ENCODE data around the gene ZNF296. TPM values are rescaled to one million over a fixed set of nuclear protein-coding genes. Genes with fewer than 3 reads are reported as not detected.

The ZNF296 gene
- total and polyA plus RNA-seq, 2 of the 13 experiments (the other 11 are each of a cell fraction or from before 2014, with no cell fraction given): 0.26 to 0.62 TPM

- TF ChIP-seq, protein P1, sequence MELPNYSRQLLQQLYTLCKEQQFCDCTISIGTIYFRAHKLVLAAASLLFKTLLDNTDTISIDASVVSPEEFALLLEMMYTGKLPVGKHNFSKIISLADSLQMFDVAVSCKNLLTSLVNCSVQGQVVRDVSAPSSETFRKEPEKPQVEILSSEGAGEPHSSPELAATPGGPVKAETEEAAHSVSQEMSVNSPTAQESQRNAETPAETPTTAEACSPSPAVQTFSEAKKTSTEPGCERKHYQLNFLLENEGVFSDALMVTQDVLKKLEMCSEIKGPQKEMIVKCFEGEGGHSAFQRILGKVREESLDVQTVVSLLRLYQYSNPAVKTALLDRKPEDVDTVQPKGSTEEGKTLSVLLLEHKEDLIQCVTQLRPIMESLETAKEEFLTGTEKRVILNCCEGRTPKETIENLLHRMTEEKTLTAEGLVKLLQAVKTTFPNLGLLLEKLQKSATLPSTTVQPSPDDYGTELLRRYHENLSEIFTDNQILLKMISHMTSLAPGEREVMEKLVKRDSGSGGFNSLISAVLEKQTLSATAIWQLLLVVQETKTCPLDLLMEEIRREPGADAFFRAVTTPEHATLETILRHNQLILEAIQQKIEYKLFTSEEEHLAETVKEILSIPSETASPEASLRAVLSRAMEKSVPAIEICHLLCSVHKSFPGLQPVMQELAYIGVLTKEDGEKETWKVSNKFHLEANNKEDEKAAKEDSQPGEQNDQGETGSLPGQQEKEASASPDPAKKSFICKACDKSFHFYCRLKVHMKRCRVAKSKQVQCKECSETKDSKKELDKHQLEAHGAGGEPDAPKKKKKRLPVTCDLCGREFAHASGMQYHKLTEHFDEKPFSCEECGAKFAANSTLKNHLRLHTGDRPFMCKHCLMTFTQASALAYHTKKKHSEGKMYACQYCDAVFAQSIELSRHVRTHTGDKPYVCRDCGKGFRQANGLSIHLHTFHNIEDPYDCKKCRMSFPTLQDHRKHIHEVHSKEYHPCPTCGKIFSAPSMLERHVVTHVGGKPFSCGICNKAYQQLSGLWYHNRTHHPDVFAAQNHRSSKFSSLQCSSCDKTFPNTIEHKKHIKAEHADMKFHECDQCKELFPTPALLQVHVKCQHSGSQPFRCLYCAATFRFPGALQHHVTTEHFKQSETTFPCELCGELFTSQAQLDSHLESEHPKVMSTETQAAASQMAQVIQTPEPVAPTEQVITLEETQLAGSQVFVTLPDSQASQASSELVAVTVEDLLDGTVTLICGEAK (IDR thresholded peaks at IDR 0.05): no peak
- TF ChIP-seq, protein P1 (CRISPR knock-in tag; IDR thresholded peaks at IDR 0.05): peak; percentile 62; the same call in 1 of the 2 replicates
- TF ChIP-seq CREB1 (IDR thresholded peaks at IDR 0.05) (peak; percentile 18; the same call in 1 of the 2 replicates), CREB1 (CRISPR knock-in tag; IDR thresholded peaks at IDR 0.05) (no peak), TEAD3 (CRISPR knock-in tag; optimal IDR thresholded peaks at IDR 0.05; ENCODE audit: borderline replicate concordance) (peak; percentile 10), DPF2 (CRISPR knock-in tag; IDR thresholded peaks at IDR 0.05; ENCODE audit: borderline replicate concordance, low read depth) (no peak), TBX2 (CRISPR knock-in tag; IDR thresholded peaks at IDR 0.05; ENCODE audit: borderline replicate concordance) (0 out of 2 replicates have a peak, but pooled peaks have one; percentile 75), ZNF275 (CRISPR knock-in tag; IDR thresholded peaks at IDR 0.05; ENCODE audit: borderline replicate concordance) (0 out of 2 replicates have a peak, but pooled peaks have one; percentile 9), ZNF607 (CRISPR knock-in tag; IDR thresholded peaks at IDR 0.05; ENCODE audit: borderline replicate concordance) (no peak), ARHGAP35 (CRISPR knock-in tag; IDR thresholded peaks at IDR 0.05; ENCODE audit: borderline replicate concordance) (no peak), RNF2 (conservative IDR thresholded peaks at IDR 0.05; ENCODE audit: low read depth) (peak; percentile 58; the same call in 1 of the 2 replicates)
- TF ChIP-seq, protein P2, sequence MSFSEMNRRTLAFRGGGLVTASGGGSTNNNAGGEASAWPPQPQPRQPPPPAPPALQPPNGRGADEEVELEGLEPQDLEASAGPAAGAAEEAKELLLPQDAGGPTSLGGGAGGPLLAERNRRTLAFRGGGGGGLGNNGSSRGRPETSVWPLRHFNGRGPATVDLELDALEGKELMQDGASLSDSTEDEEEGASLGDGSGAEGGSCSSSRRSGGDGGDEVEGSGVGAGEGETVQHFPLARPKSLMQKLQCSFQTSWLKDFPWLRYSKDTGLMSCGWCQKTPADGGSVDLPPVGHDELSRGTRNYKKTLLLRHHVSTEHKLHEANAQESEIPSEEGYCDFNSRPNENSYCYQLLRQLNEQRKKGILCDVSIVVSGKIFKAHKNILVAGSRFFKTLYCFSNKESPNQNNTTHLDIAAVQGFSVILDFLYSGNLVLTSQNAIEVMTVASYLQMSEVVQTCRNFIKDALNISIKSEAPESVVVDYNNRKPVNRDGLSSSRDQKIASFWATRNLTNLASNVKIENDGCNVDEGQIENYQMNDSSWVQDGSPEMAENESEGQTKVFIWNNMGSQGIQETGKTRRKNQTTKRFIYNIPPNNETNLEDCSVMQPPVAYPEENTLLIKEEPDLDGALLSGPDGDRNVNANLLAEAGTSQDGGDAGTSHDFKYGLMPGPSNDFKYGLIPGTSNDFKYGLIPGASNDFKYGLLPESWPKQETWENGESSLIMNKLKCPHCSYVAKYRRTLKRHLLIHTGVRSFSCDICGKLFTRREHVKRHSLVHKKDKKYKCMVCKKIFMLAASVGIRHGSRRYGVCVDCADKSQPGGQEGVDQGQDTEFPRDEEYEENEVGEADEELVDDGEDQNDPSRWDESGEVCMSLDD (CRISPR knock-in tag; IDR thresholded peaks at IDR 0.05; ENCODE audit: borderline replicate concordance): 0 out of 2 replicates have a peak, but pooled peaks have one; percentile 8
- TF ChIP-seq, protein P3, sequence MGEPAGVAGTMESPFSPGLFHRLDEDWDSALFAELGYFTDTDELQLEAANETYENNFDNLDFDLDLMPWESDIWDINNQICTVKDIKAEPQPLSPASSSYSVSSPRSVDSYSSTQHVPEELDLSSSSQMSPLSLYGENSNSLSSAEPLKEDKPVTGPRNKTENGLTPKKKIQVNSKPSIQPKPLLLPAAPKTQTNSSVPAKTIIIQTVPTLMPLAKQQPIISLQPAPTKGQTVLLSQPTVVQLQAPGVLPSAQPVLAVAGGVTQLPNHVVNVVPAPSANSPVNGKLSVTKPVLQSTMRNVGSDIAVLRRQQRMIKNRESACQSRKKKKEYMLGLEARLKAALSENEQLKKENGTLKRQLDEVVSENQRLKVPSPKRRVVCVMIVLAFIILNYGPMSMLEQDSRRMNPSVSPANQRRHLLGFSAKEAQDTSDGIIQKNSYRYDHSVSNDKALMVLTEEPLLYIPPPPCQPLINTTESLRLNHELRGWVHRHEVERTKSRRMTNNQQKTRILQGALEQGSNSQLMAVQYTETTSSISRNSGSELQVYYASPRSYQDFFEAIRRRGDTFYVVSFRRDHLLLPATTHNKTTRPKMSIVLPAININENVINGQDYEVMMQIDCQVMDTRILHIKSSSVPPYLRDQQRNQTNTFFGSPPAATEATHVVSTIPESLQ (CRISPR knock-in tag; conservative IDR thresholded peaks at IDR 0.05): no peak
Measured at GRCh38 chr19:45076029-45076850, at the start of gene ZNF296 (continued).
